Muscle layer of colon (tissue), 2 donors: ENCODE data around the gene SRD5A3.

Experiments
- H3K27ac ChIP-seq: one replicate; pipeline ENCODE4 v1.7.0; 2013; ENCODE audit warnings: low read depth, mild to moderate bottlenecking, low read length, moderate library complexity
- H3K27me3 ChIP-seq, 2 donors: one replicate each; pipeline ENCODE4 v1.7.0; 2013; ENCODE audit warnings: low read length in 2 of 2, mild to moderate bottlenecking in 2 of 2; ENCODE audit not compliant: insufficient read depth in 2 of 2, control insufficient read depth in 1 of 2
- H3K36me3 ChIP-seq: one replicate; pipeline ENCODE4 v1.7.0; 2013; ENCODE audit warnings: mild to moderate bottlenecking, low read length; ENCODE audit not compliant: insufficient read depth
- H3K4me1 ChIP-seq: one replicate; pipeline ENCODE4 v1.7.0; 2013; ENCODE audit warnings: mild to moderate bottlenecking, low read length; ENCODE audit not compliant: insufficient read depth
- H3K4me3 ChIP-seq, 2 donors: one replicate each; pipeline ENCODE4 v1.7.0; 2013; ENCODE audit warnings: low read length in 2 of 2, low read depth in 1 of 2, mild to moderate bottlenecking in 1 of 2, moderate library complexity in 1 of 2
- H3K9ac ChIP-seq: one replicate; pipeline ENCODE4 v1.7.0; 2013; ENCODE audit warnings: low read length
- H3K9me3 ChIP-seq: one replicate; pipeline ENCODE4 v1.7.0; 2013; ENCODE audit warnings: mild to moderate bottlenecking, low read length
- donor health status: abdominal sarcoma.
- donor health status: Adenocarcinoma of cecum.

Gene SRD5A3

DNA sequence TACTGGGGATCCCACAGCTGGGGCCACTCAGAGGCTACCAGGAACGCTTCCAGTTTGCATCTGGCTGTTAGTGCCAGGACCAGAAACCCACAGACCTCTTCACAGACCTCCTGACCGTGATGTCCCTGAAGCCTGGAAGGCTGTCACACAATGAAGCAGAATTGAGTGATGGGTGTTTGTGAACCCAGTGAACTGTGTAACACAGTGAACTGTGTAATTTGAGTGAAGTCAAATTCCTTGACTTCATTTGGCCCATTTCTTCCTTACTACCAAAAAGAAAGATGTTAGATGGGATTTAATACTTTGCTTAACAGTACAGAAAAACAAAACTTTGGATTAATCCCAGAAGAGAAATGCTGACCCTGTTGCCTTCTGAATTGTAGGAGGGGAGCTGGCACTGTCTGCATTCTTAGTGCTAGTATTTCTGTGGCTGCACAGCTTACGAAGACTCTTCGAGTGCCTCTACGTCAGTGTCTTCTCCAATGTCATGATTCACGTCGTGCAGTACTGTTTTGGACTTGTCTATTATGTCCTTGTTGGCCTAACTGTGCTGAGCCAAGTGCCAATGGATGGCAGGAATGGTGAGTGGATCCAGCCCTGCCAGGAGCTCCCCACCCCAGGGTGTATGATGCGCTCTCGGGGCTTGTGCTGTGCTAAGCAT is 17.8 kb downstream of the SRD5A3 start:
- Histone ChIP-seq H3K9ac (no peak overlapping the region), H3K27ac (no peak overlapping the region), H3K9me3 (no peaks in the 10 kb centered on the region), H3K4me1 (peaks cover 6% of the 10 kb centered on the region), H3K4me3 (no peak overlapping the region), H3K36me3 (no peaks in the 10 kb centered on the region), H3K27me3 (no peaks in the 10 kb centered on the region)

DNA sequence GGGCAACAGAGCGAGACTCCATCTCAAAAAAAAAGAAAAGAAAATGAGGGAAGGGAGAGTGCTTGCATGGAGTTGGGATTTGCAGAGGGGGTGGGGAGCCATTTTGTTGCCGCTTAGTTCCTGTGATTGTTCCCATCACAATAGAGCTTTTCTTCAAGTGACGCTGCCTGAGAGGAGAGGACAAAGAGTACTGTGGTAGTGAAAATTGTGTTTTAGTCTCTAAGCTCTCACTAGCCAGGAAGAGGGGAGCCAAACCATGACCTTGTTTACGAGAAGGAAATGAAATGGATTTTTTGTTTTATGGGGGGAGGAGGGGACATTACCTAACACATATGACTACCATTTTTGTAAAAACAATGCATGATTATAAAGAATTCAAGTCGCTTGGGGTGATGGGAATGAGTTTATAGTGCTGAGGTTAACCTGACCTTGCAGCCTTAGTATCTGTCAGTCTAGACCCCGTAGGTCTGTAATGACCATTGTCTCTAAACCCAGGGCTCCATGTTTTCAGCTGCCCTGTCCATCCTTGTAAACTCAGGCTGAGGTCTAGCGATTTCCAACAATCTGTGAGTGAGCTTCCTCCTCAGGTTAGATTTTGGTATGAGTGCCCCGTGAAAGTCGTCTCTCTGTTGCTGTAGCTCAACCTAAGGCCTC is 18.8 kb downstream of the SRD5A3 start:
- Histone ChIP-seq H3K36me3 (no peaks in the 10 kb centered on the region), H3K27me3 (no peaks in the 10 kb centered on the region), H3K27ac (no peak overlapping the region), H3K9ac (no peak overlapping the region), H3K4me3 (no peak overlapping the region), H3K4me1 (no peaks in the 10 kb centered on the region), H3K9me3 (no peaks in the 10 kb centered on the region)

DNA sequence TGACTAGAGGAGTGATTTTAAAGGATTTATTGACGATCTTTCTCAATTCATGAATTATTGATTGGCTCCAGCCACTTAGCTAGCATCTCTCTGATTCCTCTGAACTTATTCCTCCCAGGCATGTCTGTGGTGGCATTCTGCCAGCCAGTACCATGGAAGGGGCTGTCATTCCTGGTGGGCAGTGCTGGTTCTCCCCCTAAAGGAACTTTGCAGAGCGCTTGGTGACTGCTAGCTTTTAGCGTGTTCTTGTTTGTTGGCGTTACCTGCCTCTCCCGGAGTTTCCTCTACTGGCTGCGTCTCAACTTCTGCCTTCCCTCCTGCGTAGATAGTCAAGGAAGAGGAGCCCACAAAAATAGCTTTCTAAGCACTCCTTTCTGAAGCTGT is 19.3 kb downstream of the SRD5A3 start:
- no peak overlapping the region for H3K4me3 ChIP-seq
- H3K36me3 ChIP-seq = no peaks in the 10 kb centered on the region
- H3K27ac ChIP-seq = no peak overlapping the region
- no peaks in the 10 kb centered on the region for H3K4me1 ChIP-seq
- H3K27me3 ChIP-seq = no peaks in the 10 kb centered on the region
- H3K9ac ChIP-seq = no peak overlapping the region
- no peaks in the 10 kb centered on the region for H3K9me3 ChIP-seq

DNA sequence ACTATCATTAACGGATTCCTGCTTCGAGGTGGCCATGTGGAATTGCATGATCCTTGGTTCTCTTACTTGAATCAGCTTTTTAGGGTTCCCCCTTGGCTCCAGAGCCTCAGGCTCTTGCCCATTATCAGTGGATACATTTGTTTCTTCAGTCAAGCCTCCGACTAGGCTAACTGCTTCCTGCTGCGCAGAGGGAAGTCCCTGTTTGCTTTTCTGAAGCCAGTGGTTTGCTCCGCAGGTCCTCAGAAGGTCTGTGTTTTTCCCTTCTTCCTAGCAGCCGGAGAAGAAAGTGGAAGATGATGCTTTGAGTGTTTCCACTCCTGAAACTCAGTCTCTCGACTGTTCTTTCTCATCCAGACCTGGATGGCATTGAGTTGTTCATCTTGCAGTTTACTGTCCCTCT is 20.6 kb downstream of the SRD5A3 start:
- H3K9ac ChIP-seq = no peak overlapping the region
- H3K27me3 ChIP-seq = no peaks in the 10 kb centered on the region
- no peaks in the 10 kb centered on the region for H3K9me3 ChIP-seq
- H3K27ac ChIP-seq = no peak overlapping the region
- H3K4me1 ChIP-seq = no peaks in the 10 kb centered on the region
- H3K36me3 ChIP-seq = no peaks in the 10 kb centered on the region
- no peak overlapping the region for H3K4me3 ChIP-seq

DNA sequence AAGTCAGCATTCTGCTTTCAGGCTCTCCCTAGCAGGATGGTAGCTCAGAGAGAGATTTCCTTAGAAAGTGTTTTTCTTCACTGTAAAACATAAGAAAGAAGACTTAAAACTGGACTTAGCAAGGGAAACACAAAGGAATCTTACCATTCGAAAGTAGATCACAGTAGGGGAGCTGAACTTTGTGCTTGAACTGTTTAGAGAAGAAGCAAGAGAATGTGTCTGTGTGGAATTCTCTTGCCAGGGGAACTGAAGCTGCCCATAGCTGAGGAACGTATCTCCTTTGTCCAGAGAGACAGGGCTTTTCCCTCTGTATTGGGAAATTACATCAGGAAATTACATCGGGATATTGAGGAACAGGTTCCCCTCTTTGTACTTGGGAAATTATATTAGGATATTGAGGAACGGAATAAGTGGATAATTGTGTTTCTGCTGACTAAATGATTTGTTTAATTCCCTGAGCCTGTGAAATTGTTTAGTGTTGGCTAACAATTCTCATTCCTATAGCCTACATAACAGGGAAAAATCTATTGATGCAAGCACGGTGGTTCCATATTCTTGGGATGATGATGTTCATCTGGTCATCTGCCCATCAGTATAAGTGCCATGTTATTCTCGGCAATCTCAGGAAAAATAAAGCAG is 21.2 kb downstream of the SRD5A3 start:
- no peaks in the 10 kb centered on the region for H3K27me3 ChIP-seq
- no peaks in the 10 kb centered on the region for H3K36me3 ChIP-seq
- no peak overlapping the region for H3K9ac ChIP-seq
- no peaks in the 10 kb centered on the region for H3K9me3 ChIP-seq
- no peak overlapping the region for H3K27ac ChIP-seq
- H3K4me3 ChIP-seq = no peak overlapping the region
- H3K4me1 ChIP-seq = no peaks in the 10 kb centered on the region

DNA sequence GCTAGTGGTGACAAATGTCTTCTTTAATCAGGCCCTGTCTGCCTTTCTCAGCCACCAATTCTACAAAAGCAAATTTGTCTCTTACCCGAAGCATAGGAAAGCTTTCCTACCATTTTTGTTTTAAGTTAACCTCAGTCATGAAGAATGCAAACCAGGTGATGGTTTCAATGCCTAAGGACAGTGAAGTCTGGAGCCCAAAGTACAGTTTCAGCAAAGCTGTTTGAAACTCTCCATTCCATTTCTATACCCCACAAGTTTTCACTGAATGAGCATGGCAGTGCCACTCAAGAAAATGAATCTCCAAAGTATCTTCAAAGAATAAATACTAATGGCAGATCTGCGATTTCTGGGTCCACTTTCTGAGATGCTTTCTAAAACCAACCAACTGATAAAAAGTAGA is 23.9 kb downstream of the SRD5A3 start:
- H3K9ac ChIP-seq = no peak overlapping the region
- H3K9me3 ChIP-seq = no peaks in the 10 kb centered on the region
- H3K27me3 ChIP-seq = no peaks in the 10 kb centered on the region
- H3K4me1 ChIP-seq = no peaks in the 10 kb centered on the region
- no peak overlapping the region for H3K27ac ChIP-seq
- no peak overlapping the region for H3K4me3 ChIP-seq
- H3K36me3 ChIP-seq = no peaks in the 10 kb centered on the region

DNA sequence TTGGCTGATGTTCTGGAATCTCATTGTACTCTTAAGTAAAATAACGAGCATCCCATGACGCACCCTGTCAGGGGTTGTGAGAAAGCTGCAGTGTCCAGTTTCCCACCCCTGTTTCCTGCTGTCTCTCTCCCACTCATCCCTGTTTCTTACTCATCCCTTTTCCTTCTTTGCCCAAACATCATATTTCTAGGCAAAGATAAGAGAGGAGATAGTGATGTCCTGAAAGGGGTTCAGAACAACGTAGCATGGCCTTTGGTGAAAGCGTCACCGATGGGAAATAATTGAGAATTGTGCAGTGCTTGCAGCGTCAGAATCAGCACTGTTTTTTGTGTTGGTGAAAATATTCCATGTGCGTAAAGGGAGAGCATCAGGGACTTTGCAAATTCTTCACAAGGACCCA is 26.2 kb downstream of the SRD5A3 start:
- Histone ChIP-seq H3K36me3 (no peaks in the 10 kb centered on the region), H3K9me3 (no peaks in the 10 kb centered on the region), H3K27me3 (no peaks in the 10 kb centered on the region), H3K4me1 (no peaks in the 10 kb centered on the region), H3K4me3 (no peak overlapping the region), H3K9ac (no peak overlapping the region), H3K27ac (no peak overlapping the region)

DNA sequence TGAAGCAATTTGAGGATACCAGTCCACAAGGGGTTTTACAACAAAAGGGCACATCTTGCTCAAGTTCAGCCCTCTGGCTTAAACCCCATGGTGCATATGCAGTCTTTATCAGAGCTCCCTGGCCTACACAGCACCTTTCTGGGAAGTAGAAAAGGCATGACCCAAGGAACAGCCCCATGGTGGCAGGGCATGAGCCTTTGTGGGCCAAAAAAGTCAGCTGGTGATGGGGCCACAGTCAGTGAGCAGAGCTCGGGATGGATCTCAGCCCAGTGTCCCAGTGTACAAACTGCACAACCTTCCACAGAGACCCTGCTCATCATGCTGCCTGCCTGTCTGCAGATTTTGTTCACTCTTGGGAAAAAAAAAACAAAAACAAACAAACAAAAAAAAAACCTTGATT is 27.4 kb downstream of the SRD5A3 start:
- H3K27me3 ChIP-seq = no peaks in the 10 kb centered on the region
- no peak overlapping the region for H3K27ac ChIP-seq
- no peak overlapping the region for H3K9ac ChIP-seq
- no peaks in the 10 kb centered on the region for H3K9me3 ChIP-seq
- no peaks in the 10 kb centered on the region for H3K4me1 ChIP-seq
- no peaks in the 10 kb centered on the region for H3K36me3 ChIP-seq
- no peak overlapping the region for H3K4me3 ChIP-seq

DNA sequence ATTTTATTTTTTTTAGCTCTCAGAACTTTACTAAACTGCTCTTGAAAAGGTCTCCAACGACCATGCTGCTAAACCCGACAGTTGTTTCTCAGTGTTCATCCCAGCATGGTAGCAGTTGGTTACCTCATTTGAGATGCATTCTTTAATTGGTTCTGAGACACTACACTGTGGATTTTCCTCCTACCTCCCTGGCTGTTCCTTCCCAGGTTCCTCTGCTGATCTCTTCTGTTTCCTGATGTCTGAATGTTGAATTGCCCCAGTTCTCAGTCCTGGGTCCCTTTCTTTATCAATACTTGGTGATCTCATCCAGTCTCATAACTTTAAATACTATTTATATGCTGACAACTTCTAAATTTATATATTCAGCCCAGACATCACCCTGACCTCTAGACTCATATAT is 30.7 kb downstream of the SRD5A3 start:
- no peaks in the 10 kb centered on the region for H3K27me3 ChIP-seq
- no peak overlapping the region for H3K4me3 ChIP-seq
- H3K9me3 ChIP-seq = no peaks in the 10 kb centered on the region
- no peaks in the 10 kb centered on the region for H3K4me1 ChIP-seq
- no peak overlapping the region for H3K9ac ChIP-seq
- H3K36me3 ChIP-seq = no peaks in the 10 kb centered on the region
- no peak overlapping the region for H3K27ac ChIP-seq

DNA sequence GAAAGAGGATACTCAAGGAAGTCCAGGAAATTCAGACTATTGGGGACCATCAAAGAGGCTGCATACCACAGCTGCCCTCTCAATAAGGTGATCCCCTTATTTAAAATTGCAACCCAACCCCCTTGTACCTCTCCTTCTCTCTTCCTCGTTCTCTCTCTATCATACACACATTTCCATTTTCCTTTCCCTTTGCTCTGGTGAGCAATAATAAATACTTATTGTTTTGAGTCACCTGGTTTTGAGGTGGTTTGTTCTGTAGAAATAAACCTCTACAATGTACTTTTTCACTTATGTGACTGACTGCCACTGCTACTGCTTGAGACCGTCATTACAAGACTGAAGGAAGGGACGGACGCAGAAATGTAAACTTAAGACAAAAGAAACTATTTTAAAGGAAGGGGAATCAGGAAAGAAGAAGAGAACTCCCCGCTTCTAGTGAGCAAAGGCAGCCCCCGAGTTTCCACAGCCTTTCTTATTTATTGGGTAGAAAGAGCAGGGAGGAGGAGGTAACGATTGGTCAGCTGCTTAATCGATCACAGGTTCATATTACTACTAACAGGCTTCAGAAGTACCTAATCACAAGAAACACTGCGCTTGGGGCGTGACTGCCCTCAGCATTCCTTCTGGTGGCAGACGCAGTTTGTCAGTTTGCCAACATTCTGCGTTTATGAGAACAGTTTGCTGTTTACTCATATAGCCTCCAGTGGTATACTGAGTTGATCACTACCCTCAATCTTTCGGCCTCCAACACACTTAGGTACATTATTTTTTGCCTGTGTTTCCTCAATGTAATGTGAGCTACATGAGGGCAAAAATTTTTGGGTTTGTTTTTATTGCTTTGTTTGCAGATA is 32.8 kb downstream of the SRD5A3 start:
- Histone ChIP-seq H3K36me3 (no peaks in the 10 kb centered on the region), H3K27ac (no peak overlapping the region), H3K9me3 (no peaks in the 10 kb centered on the region), H3K4me3 (no peak overlapping the region), H3K9ac (no peak overlapping the region), H3K4me1 (no peaks in the 10 kb centered on the region), H3K27me3 (no peaks in the 10 kb centered on the region)

DNA sequence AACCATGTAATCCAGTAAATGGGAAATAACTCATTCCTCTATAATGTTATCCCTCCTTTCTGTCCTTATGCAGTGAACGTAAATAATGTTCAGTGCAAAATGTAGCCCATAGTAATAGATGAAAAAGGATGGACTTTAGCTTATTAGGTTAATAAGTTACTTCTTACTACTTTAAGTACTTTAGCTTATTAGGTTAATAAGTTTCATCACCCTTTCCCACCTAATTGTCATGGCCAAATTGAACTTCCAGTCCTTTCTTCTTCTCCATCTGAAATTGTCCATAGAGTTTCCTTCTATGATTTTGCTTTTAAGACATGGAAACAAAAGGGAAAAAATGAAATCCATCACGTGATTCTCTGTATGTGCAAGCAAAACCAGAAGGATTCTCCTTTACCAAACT is 34.5 kb downstream of the SRD5A3 start:
- H3K9ac ChIP-seq = no peak overlapping the region
- no peaks in the 10 kb centered on the region for H3K9me3 ChIP-seq
- no peaks in the 10 kb centered on the region for H3K4me1 ChIP-seq
- H3K27me3 ChIP-seq = no peaks in the 10 kb centered on the region
- no peaks in the 10 kb centered on the region for H3K36me3 ChIP-seq
- H3K4me3 ChIP-seq = no peak overlapping the region
- no peak overlapping the region for H3K27ac ChIP-seq
